Activated CD8-positive, alpha-beta T cell treated with anti-CD3 and anti-CD28 coated beads, Interleukin-2, amount 10 ng/mL, durations not matched to agents 7 days and 5 days (primary cell): Measurements from ENCODE around the gene SUDS3. TPM values are rescaled to one million over a fixed set of nuclear protein-coding genes. Genes with fewer than 3 reads are reported as not detected.

Experiments
- ATAC-seq: fragments of 150-1000 bp; cut with Tn5 transposase; one replicate; pipeline ENCODE4 v1.10.0; 2021; ENCODE audit warnings: moderate library complexity
- CTCF ChIA-PET: fragments of 350-600 bp; sonication (Branson Sonifier 250); formaldehyde crosslinking; loops from one replicate; lab custom pipeline; 2021; ENCODE audit warnings: antibody characterized with exemption; lab: Charles Lee
- POLR2A ChIA-PET: fragments of 350-600 bp; sonication (Branson Sonifier 250); formaldehyde crosslinking; loops from one replicate; lab custom pipeline; 2021; ENCODE audit warnings: antibody characterized with exemption; lab: Charles Lee
- DNase-seq: peaks from one replicate; pipeline ENCODE4 v3.0.0-alpha.2; 2020
- H3K27ac Mint-ChIP-seq: one replicate; pipeline ENCODE4 v1.8.0; 2021; ENCODE audit warnings: mild to moderate bottlenecking, mixed read lengths
- H3K27me3 Mint-ChIP-seq: one replicate; pipeline ENCODE4 v1.8.0; 2021; ENCODE audit warnings: low read depth, mixed read lengths
- H3K36me3 Mint-ChIP-seq: one replicate; pipeline ENCODE4 v1.8.0; 2021; ENCODE audit warnings: low read depth, mixed read lengths
- H3K4me1 Mint-ChIP-seq: one replicate; pipeline ENCODE4 v1.8.0; 2021; ENCODE audit warnings: low read depth, mixed read lengths
- H3K4me3 Mint-ChIP-seq: one replicate; pipeline ENCODE4 v1.8.0; 2021; ENCODE audit warnings: mild to moderate bottlenecking, mixed read lengths
- H3K9me3 Mint-ChIP-seq: one replicate; pipeline ENCODE4 v1.8.0; 2022; ENCODE audit warnings: mixed read lengths; ENCODE audit not compliant: insufficient read depth
- total RNA-seq, 2 experiments: library from RNA; stranded (reverse); gene quantifications; one replicate each; pipeline ENCODE4 v1.2.3, GENCODE V29; 2021

SUDS3 gene
- total RNA-seq, 2 experiments from 2014 or later, result 23.3 to 25.3 TPM

DNA sequence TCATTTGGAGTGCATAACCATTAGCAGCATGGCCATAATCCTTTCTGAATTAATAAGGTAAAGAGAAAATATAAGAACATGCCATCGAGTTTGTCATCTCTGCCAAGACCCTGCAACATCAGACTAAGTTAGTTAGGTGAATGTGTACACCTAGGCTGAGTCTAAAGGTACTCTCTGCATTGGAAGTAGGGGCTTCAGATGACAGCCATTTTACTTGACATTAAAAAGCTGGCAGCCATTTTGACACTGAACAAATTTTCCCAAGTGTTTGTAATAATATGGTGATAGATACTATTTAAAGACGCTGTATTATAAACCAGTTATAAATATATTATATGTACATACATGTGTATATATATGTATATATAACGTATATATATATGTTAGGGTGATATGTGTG lies 79.0 kb downstream of the SUDS3 start:
- DNase-seq (no peak), ATAC-seq (no peak)
- CTCF ChIA-PET, result no interaction called here
- POLR2A ChIA-PET, result no interaction called here
- Mint-ChIP-seq H3K27ac (no peak overlapping the region), H3K36me3 (no peaks in the 10 kb centered on the region), H3K9me3 (no peaks in the 10 kb centered on the region), H3K27me3 (peaks cover 2% of the 10 kb centered on the region), H3K4me3 (no peak overlapping the region), H3K4me1 (peaks cover 5% of the 10 kb centered on the region)

DNA sequence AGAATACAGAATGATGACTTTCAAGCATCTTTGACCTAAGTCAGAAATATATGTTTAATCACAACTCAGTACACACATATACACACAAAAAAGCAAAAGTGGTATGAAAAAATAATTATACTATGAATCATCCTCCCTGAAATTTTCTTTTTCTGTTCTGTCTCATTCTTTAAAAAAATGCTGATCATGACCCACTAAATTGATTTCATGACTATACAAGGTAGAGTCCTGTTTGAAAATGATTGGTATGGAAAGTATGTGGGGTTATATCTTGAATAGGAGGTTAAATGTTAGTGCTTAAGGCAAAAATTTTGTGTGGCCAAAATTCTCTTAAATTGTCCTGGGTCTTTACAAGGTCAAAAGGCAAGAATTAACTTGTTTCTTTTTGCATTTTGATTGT lies 80.4 kb downstream of the SUDS3 start:
- CTCF ChIA-PET, result no interaction called here
- Mint-ChIP-seq H3K9me3 (no peaks in the 10 kb centered on the region), H3K36me3 (no peaks in the 10 kb centered on the region), H3K4me3 (no peak overlapping the region), H3K4me1 (peaks cover 5% of the 10 kb centered on the region), H3K27ac (no peak overlapping the region), H3K27me3 (no peaks in the 10 kb centered on the region)
- POLR2A ChIA-PET, result no interaction called here
- ATAC-seq, result no peak
- no peak for DNase-seq

DNA sequence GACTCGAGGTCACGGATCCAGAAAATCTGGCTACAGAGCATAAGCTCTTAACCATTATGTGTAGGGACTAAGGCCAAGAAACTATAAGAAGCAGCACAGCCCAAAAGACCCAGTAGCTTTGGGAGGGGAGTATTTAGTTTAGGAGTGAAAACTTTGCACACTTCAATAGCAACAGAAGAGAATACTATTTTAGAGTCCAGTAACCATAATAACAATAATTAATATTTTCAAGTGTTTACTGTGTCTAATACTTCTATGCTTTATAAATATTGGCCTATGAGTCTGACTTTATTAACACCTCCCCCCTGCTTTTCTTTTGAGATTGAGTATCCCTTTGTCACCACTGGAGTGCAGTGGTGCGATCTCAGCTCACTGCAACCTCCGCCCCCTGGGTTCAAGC lies 82.8 kb downstream of the SUDS3 start:
- H3K4me1 Mint-ChIP-seq, result peaks cover 5% of the 10 kb centered on the region
- no peak for DNase-seq
- ChIA-PET CTCF (no interaction called here), POLR2A (no interaction called here)
- no peak for ATAC-seq
- H3K27ac Mint-ChIP-seq, result no peak overlapping the region
- no peaks in the 10 kb centered on the region for H3K27me3 Mint-ChIP-seq
- no peak overlapping the region for H3K4me3 Mint-ChIP-seq
- no peaks in the 10 kb centered on the region for H3K36me3 Mint-ChIP-seq
- no peaks in the 10 kb centered on the region for H3K9me3 Mint-ChIP-seq

DNA sequence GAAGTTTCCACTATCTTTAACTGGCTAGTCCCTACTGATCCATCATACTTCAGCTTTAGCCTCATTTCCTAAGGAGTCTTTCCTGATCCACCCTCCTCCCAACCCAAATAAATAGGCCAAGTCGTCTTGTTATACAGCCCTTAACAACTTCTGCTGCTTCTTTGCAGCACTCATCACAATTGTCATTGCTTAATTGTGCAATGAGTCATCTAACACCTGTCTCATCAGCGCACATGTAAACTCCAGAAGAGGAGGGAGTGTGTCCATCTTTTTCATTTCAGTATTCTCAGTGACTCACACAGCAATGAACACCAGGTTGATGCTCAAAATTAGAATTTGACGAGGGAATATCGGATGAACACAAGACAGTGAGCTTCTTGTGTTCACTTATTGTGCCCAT lies 87.3 kb downstream of the SUDS3 start:
- CTCF ChIA-PET, result no interaction called here
- ATAC-seq (no peak), DNase-seq (no peak)
- POLR2A ChIA-PET, result no interaction called here
- H3K9me3 Mint-ChIP-seq, result no peaks in the 10 kb centered on the region
- H3K27me3 Mint-ChIP-seq, result no peaks in the 10 kb centered on the region
- H3K36me3 Mint-ChIP-seq, result no peaks in the 10 kb centered on the region
- no peak overlapping the region for H3K27ac Mint-ChIP-seq
- H3K4me3 Mint-ChIP-seq, result no peak overlapping the region
- no peaks in the 10 kb centered on the region for H3K4me1 Mint-ChIP-seq

DNA sequence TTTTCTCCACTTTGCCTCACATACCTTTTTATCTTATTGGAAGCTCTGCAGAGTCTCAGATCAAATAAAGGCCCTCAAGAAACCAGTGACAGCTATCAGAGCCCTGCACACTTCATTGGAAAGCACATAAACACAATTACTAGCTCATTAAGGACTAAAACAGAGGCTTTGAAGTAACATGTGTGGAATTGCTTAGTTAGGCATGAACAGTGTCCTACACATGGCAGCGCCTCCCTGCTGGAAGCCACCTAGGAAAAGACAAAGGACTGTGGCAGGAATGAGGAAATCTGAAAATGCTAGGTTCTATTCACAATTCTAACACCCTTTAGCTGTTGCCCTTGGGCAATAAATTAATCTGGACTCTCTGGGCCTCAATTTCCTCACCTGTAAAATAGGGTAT lies 89.4 kb downstream of the SUDS3 start:
- H3K9me3 Mint-ChIP-seq, result no peaks in the 10 kb centered on the region
- no peaks in the 10 kb centered on the region for H3K27me3 Mint-ChIP-seq
- ATAC-seq, result no peak

More for the DNA sequence above, 89.4 kb downstream of the SUDS3 start:
- Mint-ChIP-seq H3K27ac (no peak overlapping the region), H3K4me3 (no peak overlapping the region), H3K4me1 (no peaks in the 10 kb centered on the region), H3K36me3 (no peaks in the 10 kb centered on the region)
- no peak for DNase-seq
- ChIA-PET POLR2A (no interaction called here), CTCF (no interaction called here)

Other genes starting within 250 kb of the SUDS3 start
- gene PEBP1, start 240.4 kb upstream of the SUDS3 start, total RNA-seq, result 100 to 1,000 TPM; 115 to 118 TPM
- 10 to 100 TPM; 57.1 to 61.4 TPM for gene TAOK3, start 3.6 kb upstream of the SUDS3 start, total RNA-seq